Loucy (cell line): ENCODE results near the gene ELL2.
A peak's percentile ranks its signal among the peaks of the same experiment; 100 is the strongest.

Experiments used
- H2AFZ ChIP-seq: fragments of 200-600 bp; sonication (generic); 2 replicates; pipeline ENCODE4 v1.6.0; 2016; ENCODE audit warnings: antibody characterized with exemption, mild to moderate bottlenecking, low read length, moderate library complexity
- H3F3A ChIP-seq: fragments of 200-600 bp; 2 replicates; pipeline ENCODE4 v1.6.0; 2016; ENCODE audit warnings: antibody characterized with exemption, low read depth, mild to moderate bottlenecking
- H3K27me3 ChIP-seq: fragments of 200-600 bp; sonication (generic); 2 replicates; pipeline ENCODE4 v1.6.1; 2014; ENCODE audit warnings: low read length, mild to moderate bottlenecking; ENCODE audit not compliant: insufficient read depth, poor library complexity, severe bottlenecking
- H3K36me3 ChIP-seq: fragments of 200-600 bp; sonication (generic); 2 replicates; pipeline ENCODE4 v1.6.1; 2016; ENCODE audit warnings: low read length; ENCODE audit not compliant: insufficient read depth
- H3K4me1 ChIP-seq: fragments of 200-600 bp; sonication (generic); 2 replicates; pipeline ENCODE4 v1.5.1; 2014; ENCODE audit warnings: low read length, mild to moderate bottlenecking; ENCODE audit not compliant: insufficient read depth, poor library complexity, severe bottlenecking
- H3K4me2 ChIP-seq: fragments of 200-600 bp; sonication (generic); 2 replicates; pipeline ENCODE4 v1.6.0; 2014; ENCODE audit warnings: antibody characterized with exemption, low read length, low read depth, mild to moderate bottlenecking; ENCODE audit not compliant: poor library complexity, severe bottlenecking
- H3K4me3 ChIP-seq: fragments of 200-600 bp; sonication (generic); 2 replicates; pipeline ENCODE4 v1.5.1; 2014; ENCODE audit warnings: low read length, mild to moderate bottlenecking, mixed read lengths; ENCODE audit not compliant: poor library complexity, severe bottlenecking
- H3K79me2 ChIP-seq: fragments of 200-600 bp; sonication (generic); 2 replicates; pipeline ENCODE4 v1.6.1; 2014; ENCODE audit warnings: low read length; ENCODE audit not compliant: insufficient read depth
- H3K9ac ChIP-seq: fragments of 200-600 bp; sonication (generic); 2 replicates; pipeline ENCODE4 v1.6.0; 2014; ENCODE audit warnings: mild to moderate bottlenecking, low read depth, low read length, moderate library complexity; ENCODE audit not compliant: poor library complexity, severe bottlenecking
- H3K9me2 ChIP-seq: fragments of 200-600 bp; sonication (generic); replicated peaks from 2 replicates; pipeline ENCODE4 v1.6.1; 2016; ENCODE audit warnings: low read depth, low read length, mixed read lengths
- H3K9me3 ChIP-seq: fragments of 200-600 bp; sonication (generic); 2 replicates; pipeline ENCODE4 v1.6.1; 2014; ENCODE audit warnings: mild to moderate bottlenecking, antibody characterized with exemption, low read length, low read depth; ENCODE audit not compliant: insufficient read depth
- H4K20me1 ChIP-seq: fragments of 200-600 bp; sonication (generic); 2 replicates; pipeline ENCODE4 v1.6.0; 2014; ENCODE audit warnings: antibody characterized with exemption, low read length, mild to moderate bottlenecking; ENCODE audit not compliant: insufficient read depth, poor library complexity, severe bottlenecking
- CTCF ChIP-seq: fragments of 200-600 bp; sonication (generic); conservative IDR thresholded peaks from 2 replicates; pipeline ENCODE4 v1.5.1; 2014; ENCODE audit warnings: mild to moderate bottlenecking, antibody characterized with exemption, low read length
- EZH2phosphoT487 ChIP-seq: fragments of 200-600 bp; IDR thresholded peaks from 2 replicates; pipeline ENCODE4 v1.6.1; 2018; ENCODE audit warnings: antibody characterized with exemption, mild to moderate bottlenecking, moderate library complexity, borderline replicate concordance

Gene ELL2

DNA sequence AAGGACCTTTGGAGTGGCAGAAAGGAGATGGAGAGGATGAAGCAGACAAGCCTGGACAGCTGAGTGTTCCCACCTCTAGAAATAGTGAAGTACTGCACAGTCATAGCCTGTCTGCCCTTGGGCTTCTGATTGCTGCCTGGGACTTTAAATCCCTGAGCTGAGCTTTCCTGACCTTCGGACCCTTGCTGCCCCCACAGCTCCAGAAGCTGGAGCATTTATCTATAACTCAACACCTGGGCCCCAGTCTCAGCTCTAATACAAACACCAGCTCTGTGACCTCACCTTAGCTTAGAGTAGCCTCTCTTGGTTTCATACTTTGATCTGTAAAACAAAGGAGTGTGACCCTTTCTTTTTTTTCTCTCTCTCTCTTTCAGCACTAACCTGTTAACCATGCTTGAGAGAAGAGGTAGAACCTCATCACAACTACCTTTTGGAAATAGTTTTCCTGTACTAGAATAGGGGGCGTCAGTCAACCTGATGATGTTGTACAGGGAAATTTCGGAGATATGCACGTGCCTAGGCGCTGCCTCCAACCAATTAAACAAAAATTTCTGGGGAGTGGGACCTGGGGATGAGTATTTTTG, 25.4 kb upstream of the ELL2 start:
- peaks cover 5% of the 10 kb centered on the region for H3K4me1 ChIP-seq

DNA sequence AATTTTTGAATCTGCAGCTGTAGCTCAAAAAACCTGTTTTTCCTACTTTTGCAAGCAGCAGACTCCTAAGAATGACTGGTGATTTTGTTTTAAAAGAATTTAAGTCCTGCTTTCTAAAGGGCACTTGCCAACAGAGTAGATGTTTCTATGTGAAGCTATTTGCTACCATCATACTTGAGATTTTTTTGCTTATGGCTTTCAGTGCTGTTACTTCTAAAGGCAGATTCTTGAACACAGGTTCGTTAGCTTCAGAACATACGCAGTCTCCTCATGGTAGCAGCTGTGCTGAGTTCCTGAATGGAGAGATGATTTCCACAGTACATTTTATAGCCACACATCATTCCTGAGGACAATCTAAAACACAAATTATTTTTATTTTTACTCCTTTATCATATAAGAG, 24.4 kb upstream of the ELL2 start:
- Histone ChIP-seq H3K4me2 (no peak overlapping the region), H3K4me1 (peaks cover 10% of the 10 kb centered on the region)
- TF ChIP-seq EZH2phosphoT487 (no peak), CTCF (no peak)

More for the DNA sequence above, 25.4 kb upstream of the ELL2 start:
- Histone ChIP-seq H3K9me3 (no peaks in the 10 kb centered on the region), H3F3A (no peaks in the 10 kb centered on the region), H3K9me2 (no peaks in the 10 kb centered on the region), H4K20me1 (no peaks in the 10 kb centered on the region), H3K36me3 (no peaks in the 10 kb centered on the region), H3K27me3 (no peaks in the 10 kb centered on the region), H3K4me2 (no peak overlapping the region), H3K4me3 (no peak overlapping the region), H2AFZ (no peak overlapping the region), H3K79me2 (no peaks in the 10 kb centered on the region), H3K9ac (no peak overlapping the region)
- no peak for TF ChIP-seq EZH2phosphoT487
- TF ChIP-seq CTCF = no peak

DNA sequence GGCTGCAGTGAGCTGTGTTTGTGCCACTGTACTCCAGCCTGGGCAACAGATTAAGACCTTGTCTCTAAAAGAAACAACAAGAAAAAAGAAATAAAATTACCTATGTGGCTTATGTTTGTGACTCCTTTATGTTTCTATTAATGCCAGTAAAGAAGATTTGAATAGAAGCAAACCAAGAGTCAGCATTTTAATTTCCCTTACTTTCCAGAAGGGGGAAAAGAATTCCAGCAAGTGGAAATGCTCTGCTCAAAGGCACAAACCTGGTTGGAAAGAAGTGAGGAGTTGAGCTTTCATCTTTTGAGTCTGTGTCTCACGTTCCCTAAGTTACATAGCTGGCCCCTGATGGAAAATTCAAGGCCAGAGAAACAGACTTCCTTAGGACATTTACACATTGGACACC, 23.6 kb upstream of the ELL2 start:
- H3K4me3 ChIP-seq = no peak overlapping the region
- H3K9ac ChIP-seq = no peak overlapping the region
- peaks cover 14% of the 10 kb centered on the region for H3K4me1 ChIP-seq
- no peaks in the 10 kb centered on the region for H3K9me2 ChIP-seq
- H2AFZ ChIP-seq = no peak overlapping the region
- H3F3A ChIP-seq = no peaks in the 10 kb centered on the region
- no peaks in the 10 kb centered on the region for H3K36me3 ChIP-seq
- H3K9me3 ChIP-seq = no peaks in the 10 kb centered on the region
- no peaks in the 10 kb centered on the region for H3K27me3 ChIP-seq
- no peak for TF ChIP-seq CTCF
- TF ChIP-seq EZH2phosphoT487 = no peak
- H3K4me2 ChIP-seq = no peak overlapping the region
- H3K79me2 ChIP-seq = no peaks in the 10 kb centered on the region
- H4K20me1 ChIP-seq = no peaks in the 10 kb centered on the region

More for the DNA sequence above, 24.4 kb upstream of the ELL2 start:
- Histone ChIP-seq H3K79me2 (no peaks in the 10 kb centered on the region), H3K9me3 (no peaks in the 10 kb centered on the region), H3K9me2 (no peaks in the 10 kb centered on the region), H3K9ac (no peak overlapping the region), H3K27me3 (no peaks in the 10 kb centered on the region), H3K36me3 (no peaks in the 10 kb centered on the region), H3K4me3 (no peak overlapping the region), H3F3A (no peaks in the 10 kb centered on the region), H4K20me1 (no peaks in the 10 kb centered on the region), H2AFZ (peak overlapping the region; percentile 41; the same call in 1 of the 2 replicates)
